ENCODE measurements around the gene LURAP1L. TPM values are rescaled to one million over a fixed set of nuclear protein-coding genes. Genes with fewer than 3 reads are reported as not detected.

The LURAP1L gene
- total RNA-seq, 1 donor: 0.27 TPM

GRCh38 chr9:12811935-12812334 lies 37.1 kb downstream of the LURAP1L start:
- DNase-seq (ENCODE audit: low read depth in 2 of 3, low spot score in 2 of 3): no peak

- DNase-seq (ENCODE audit: low read depth in 2 of 3, low spot score in 2 of 3): no peak
Observed at GRCh38 chr9:12812710-12813109, 37.9 kb downstream of the LURAP1L start.

- no peak for DNase-seq (ENCODE audit: low read depth in 2 of 3, low spot score in 2 of 3)
Observed at GRCh38 chr9:12813533-12813932, 38.7 kb downstream of the LURAP1L start.

GRCh38 chr9:12813960-12814876 lies 39.4 kb downstream of the LURAP1L start:
- DNase-seq (ENCODE audit: low read depth in 2 of 3, low spot score in 2 of 3): peak in 2 of 3 donors; percentile 11 to 27

GRCh38 chr9:12814877-12815237 lies 40.0 kb downstream of the LURAP1L start:
- no peak for DNase-seq (ENCODE audit: low read depth in 2 of 3, low spot score in 2 of 3)

GRCh38 chr9:12815888-12816287 lies 41.1 kb downstream of the LURAP1L start:
- no peak for DNase-seq (ENCODE audit: low read depth in 2 of 3, low spot score in 2 of 3)

- no peak for DNase-seq (ENCODE audit: low read depth in 2 of 3, low spot score in 2 of 3)
Observed at GRCh38 chr9:12816656-12817101, 41.9 kb downstream of the LURAP1L start.

GRCh38 chr9:12817702-12818101 lies 42.9 kb downstream of the LURAP1L start:
- no peak for DNase-seq (ENCODE audit: low read depth in 2 of 3, low spot score in 2 of 3)

GRCh38 chr9:12818431-12819000 lies 43.7 kb downstream of the LURAP1L start:
- DNase-seq (ENCODE audit: low read depth in 2 of 3, low spot score in 2 of 3): no peak

- DNase-seq (ENCODE audit: low read depth in 2 of 3, low spot score in 2 of 3): peak in 2 of 3 donors; percentile 8 to 47
Observed at GRCh38 chr9:12819436-12820185, 44.8 kb downstream of the LURAP1L start.

GRCh38 chr9:12822111-12822510 lies 47.3 kb downstream of the LURAP1L start:
- no peak for DNase-seq (ENCODE audit: low read depth in 2 of 3, low spot score in 2 of 3)

GRCh38 chr9:12826924-12827565 lies 52.2 kb downstream of the LURAP1L start:
- DNase-seq (ENCODE audit: low read depth in 2 of 3, low spot score in 2 of 3): no peak

GRCh38 chr9:12833701-12834100 lies 58.9 kb downstream of the LURAP1L start:
- no peak for DNase-seq (ENCODE audit: low read depth in 2 of 3, low spot score in 2 of 3)

- no peak for DNase-seq (ENCODE audit: low read depth in 2 of 3, low spot score in 2 of 3)
Observed at GRCh38 chr9:12838546-12838945, 63.7 kb downstream of the LURAP1L start.

GRCh38 chr9:12843735-12844134 lies 68.9 kb downstream of the LURAP1L start:
- DNase-seq (ENCODE audit: low read depth in 2 of 3, low spot score in 2 of 3): no peak

GRCh38 chr9:12846035-12846434 lies 71.2 kb downstream of the LURAP1L start:
- no peak for DNase-seq (ENCODE audit: low read depth in 2 of 3, low spot score in 2 of 3)

GRCh38 chr9:12847561-12847960 lies 72.7 kb downstream of the LURAP1L start:
- no peak for DNase-seq (ENCODE audit: low read depth in 2 of 3, low spot score in 2 of 3)

- no peak for DNase-seq (ENCODE audit: low read depth in 2 of 3, low spot score in 2 of 3)
Observed at GRCh38 chr9:12849486-12850003, 74.7 kb downstream of the LURAP1L start.

- no peak for DNase-seq (ENCODE audit: low read depth in 2 of 3, low spot score in 2 of 3)
Observed at GRCh38 chr9:12851341-12852090, 76.7 kb downstream of the LURAP1L start.

GRCh38 chr9:12853051-12853450 lies 78.2 kb downstream of the LURAP1L start:
- no peak for DNase-seq (ENCODE audit: low read depth in 2 of 3, low spot score in 2 of 3)
